ENCODE measurements around the gene SLC25A3. TPM values are rescaled to one million over a fixed set of nuclear protein-coding genes. Genes with fewer than 3 reads are reported as not detected.

SLC25A3 gene
- total RNA-seq, 1 donor from 2014 or later = 956 TPM

DNA sequence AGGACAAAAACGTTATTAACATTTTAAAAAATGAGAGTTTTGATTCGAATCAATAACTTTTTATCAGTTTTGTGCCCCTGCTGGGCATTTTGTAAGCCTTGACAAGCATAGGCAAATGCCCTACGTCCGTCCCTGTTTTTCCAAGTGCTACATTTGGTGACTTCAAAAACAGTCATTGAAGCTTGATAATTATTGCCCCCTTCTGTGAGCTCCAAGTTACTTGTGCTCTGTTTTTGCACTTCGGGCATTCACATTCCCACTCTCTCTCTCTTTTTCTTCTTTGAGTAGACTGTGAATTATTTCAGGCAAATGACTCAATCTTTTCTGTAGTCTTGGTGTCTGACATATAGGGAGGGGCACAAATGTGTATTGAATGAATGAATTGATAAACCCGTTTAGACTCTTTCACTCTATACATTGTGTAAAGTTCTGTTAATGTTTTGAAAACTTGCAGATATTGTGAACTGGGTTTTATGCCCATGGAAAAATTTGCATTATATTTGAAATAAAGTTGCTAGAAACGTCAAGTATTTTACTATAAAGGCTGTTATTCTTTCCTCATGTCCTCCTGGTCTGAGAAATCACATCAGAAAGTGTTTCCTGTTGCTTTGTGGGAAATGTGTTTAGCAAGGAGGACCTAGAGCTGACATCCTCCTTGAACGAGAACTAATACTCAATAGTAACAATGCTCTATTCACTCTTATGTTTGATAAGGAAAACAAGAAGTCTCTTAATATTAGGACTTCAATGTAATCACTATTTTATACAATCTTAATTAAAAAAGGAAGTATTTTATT lies 53.0 kb downstream of the SLC25A3 start:
- peaks cover 59% of the 10 kb centered on the region for H3K79me2 ChIP-seq (ENCODE audit: low read depth)
- H3K9ac ChIP-seq = peak overlapping the region; percentile 51
- H3K4me1 Mint-ChIP-seq = peaks cover 11% of the 10 kb centered on the region
- H3F3A ChIP-seq (ENCODE audit: low read depth) = peaks cover 18% of the 10 kb centered on the region
- H3K4me2 ChIP-seq = peak overlapping the region; percentile 82
- peak; percentile 8 for DNase-seq (ENCODE audit: low spot score)
- H3K36me3 Mint-ChIP-seq = peaks cover 8% of the 10 kb centered on the region
- peaks cover 25% of the 10 kb centered on the region for H4K20me1 ChIP-seq (ENCODE audit: low read depth)
- H3K9me3 ChIP-seq (ENCODE audit: low read depth) = no peaks in the 10 kb centered on the region
- no peaks in the 10 kb centered on the region for H3K36me3 ChIP-seq
- no peaks in the 10 kb centered on the region for H3K9me3 Mint-ChIP-seq
- peaks cover 2% of the 10 kb centered on the region for H3K27me3 Mint-ChIP-seq (ENCODE audit: insufficient read depth, low read depth)
- no peaks in the 10 kb centered on the region for H3K27me3 ChIP-seq
- H3K27ac ChIP-seq = no peak overlapping the region
- peaks cover 14% of the 10 kb centered on the region for H3K4me1 ChIP-seq
- H3K4me3 ChIP-seq = peak overlapping the region; percentile 74
- no peak overlapping the region for H3K27ac Mint-ChIP-seq
- TF ChIP-seq, protein P1, sequence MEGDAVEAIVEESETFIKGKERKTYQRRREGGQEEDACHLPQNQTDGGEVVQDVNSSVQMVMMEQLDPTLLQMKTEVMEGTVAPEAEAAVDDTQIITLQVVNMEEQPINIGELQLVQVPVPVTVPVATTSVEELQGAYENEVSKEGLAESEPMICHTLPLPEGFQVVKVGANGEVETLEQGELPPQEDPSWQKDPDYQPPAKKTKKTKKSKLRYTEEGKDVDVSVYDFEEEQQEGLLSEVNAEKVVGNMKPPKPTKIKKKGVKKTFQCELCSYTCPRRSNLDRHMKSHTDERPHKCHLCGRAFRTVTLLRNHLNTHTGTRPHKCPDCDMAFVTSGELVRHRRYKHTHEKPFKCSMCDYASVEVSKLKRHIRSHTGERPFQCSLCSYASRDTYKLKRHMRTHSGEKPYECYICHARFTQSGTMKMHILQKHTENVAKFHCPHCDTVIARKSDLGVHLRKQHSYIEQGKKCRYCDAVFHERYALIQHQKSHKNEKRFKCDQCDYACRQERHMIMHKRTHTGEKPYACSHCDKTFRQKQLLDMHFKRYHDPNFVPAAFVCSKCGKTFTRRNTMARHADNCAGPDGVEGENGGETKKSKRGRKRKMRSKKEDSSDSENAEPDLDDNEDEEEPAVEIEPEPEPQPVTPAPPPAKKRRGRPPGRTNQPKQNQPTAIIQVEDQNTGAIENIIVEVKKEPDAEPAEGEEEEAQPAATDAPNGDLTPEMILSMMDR (IDR thresholded peaks at IDR 0.05) = peak; percentile 23
- no peak for TF ChIP-seq EZH2phosphoT487 (IDR thresholded peaks at IDR 0.05)
- H2AFZ ChIP-seq (replicated peaks) = no peak overlapping the region
- peak overlapping the region; percentile 98 for H3K4me3 Mint-ChIP-seq

DNA sequence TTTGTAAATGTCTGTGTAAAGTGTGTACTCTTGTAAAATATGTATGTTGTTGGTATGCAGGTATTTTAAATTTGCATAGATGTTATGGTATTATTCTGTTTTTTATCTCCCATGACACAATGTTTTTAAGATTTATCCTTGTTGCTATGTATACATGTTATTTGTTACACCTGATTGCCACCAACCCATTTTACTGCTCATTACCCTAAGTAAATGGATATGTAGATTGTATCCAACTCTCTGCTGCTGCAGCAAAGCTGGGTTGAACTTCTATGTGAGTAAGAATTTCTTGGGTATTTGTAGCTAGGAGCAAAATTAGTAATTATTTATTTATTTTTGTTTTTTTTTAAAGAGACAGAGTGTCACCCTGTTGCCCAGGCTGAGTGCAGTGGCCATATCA lies 57.8 kb downstream of the SLC25A3 start:
- Histone ChIP-seq H2AFZ (replicated peaks) (no peak overlapping the region), H3K27me3 (no peaks in the 10 kb centered on the region), H3K4me3 (no peak overlapping the region), H3K27ac (no peak overlapping the region), H3K4me1 (peaks cover 9% of the 10 kb centered on the region), H3F3A (ENCODE audit: low read depth) (peaks cover 2% of the 10 kb centered on the region), H3K4me2 (no peak overlapping the region), H3K9ac (no peak overlapping the region), H3K36me3 (no peaks in the 10 kb centered on the region), H3K79me2 (ENCODE audit: low read depth) (peaks cover 21% of the 10 kb centered on the region), H4K20me1 (ENCODE audit: low read depth) (peaks cover 17% of the 10 kb centered on the region), H3K9me3 (ENCODE audit: low read depth) (no peaks in the 10 kb centered on the region)
- no peak overlapping the region for H3K27ac Mint-ChIP-seq
- H3K36me3 Mint-ChIP-seq = peaks cover 8% of the 10 kb centered on the region
- TF ChIP-seq EZH2 (IDR thresholded peaks at IDR 0.05) (no peak), EZH2phosphoT487 (IDR thresholded peaks at IDR 0.05) (no peak)
- TF ChIP-seq, protein P1 (IDR thresholded peaks at IDR 0.05) = no peak
- DNase-seq (ENCODE audit: low spot score) = no peak
- H3K9me3 Mint-ChIP-seq = no peaks in the 10 kb centered on the region
- no peak overlapping the region for H3K4me3 Mint-ChIP-seq
- H3K4me1 Mint-ChIP-seq = peaks cover 10% of the 10 kb centered on the region
- no peaks in the 10 kb centered on the region for H3K27me3 Mint-ChIP-seq (ENCODE audit: insufficient read depth, low read depth)

GRCh38 chr12:98653866-98654493 lies 60.5 kb downstream of the SLC25A3 start:
- TF ChIP-seq, protein P1 (IDR thresholded peaks at IDR 0.05) = peak; percentile 69
- TF ChIP-seq EZH2 (IDR thresholded peaks at IDR 0.05) (no peak), EZH2phosphoT487 (IDR thresholded peaks at IDR 0.05) (no peak)
- Histone ChIP-seq H3K9ac (no peak overlapping the region), H2AFZ (replicated peaks) (no peak overlapping the region), H3K79me2 (ENCODE audit: low read depth) (no peaks in the 10 kb centered on the region), H3K4me3 (no peak overlapping the region), H3K9me3 (ENCODE audit: low read depth) (no peaks in the 10 kb centered on the region), H4K20me1 (ENCODE audit: low read depth) (no peaks in the 10 kb centered on the region), H3K27me3 (no peaks in the 10 kb centered on the region), H3K36me3 (peaks cover 6% of the 10 kb centered on the region), H3K27ac (no peak overlapping the region), H3K4me2 (no peak overlapping the region), H3F3A (ENCODE audit: low read depth) (peaks cover 2% of the 10 kb centered on the region), H3K4me1 (no peaks in the 10 kb centered on the region)
- Mint-ChIP-seq H3K4me1 (peaks cover 4% of the 10 kb centered on the region), H3K27ac (no peak overlapping the region), H3K4me3 (no peak overlapping the region), H3K36me3 (peaks cover 18% of the 10 kb centered on the region), H3K27me3 (ENCODE audit: insufficient read depth, low read depth) (no peaks in the 10 kb centered on the region), H3K9me3 (no peaks in the 10 kb centered on the region)
- peak; percentile 50 for DNase-seq (ENCODE audit: low spot score)

Small RNAs within 50 kb of the gene (small RNA-seq; reads per million reads assigned to genes)
- 17.0 reads per million, percentile 96 among the genes with 10 or more reads in this experiment for gene SNORA53

Other genes starting within 250 kb of the SLC25A3 start
- 364 and 513 TPM in 2 replicates for gene TMPO, start 78.1 kb upstream of the SLC25A3 start, total RNA-seq (ENCODE audit: low replicate concordance)
- gene IKBIP, start 51.1 kb downstream of the SLC25A3 start, total RNA-seq (ENCODE audit: low replicate concordance) = 31.1 and 51.6 TPM in 2 replicates
- 43.2 and 69.1 TPM in 2 replicates for gene APAF1, start 51.6 kb downstream of the SLC25A3 start, total RNA-seq (ENCODE audit: low replicate concordance)